HG03432 (cell line): ENCODE measurements around the gene SPINK4.

Source experiments
- ATAC-seq: cut with Tn5 transposase; IDR thresholded peaks from one replicate; pipeline ENCODE4 v1.9.1; 2021; ENCODE audit warnings: mild to moderate bottlenecking, moderate library complexity; ENCODE audit not compliant: unreplicated experiment

The SPINK4 gene

GRCh38 chr9:33239921-33240320, at the start of gene SPINK4:
Gene SPINK4, plus strand, starts transcription at chr9:33240167. Its CDS starts 42 bp downstream, at chr9:33240209.
- no peak for ATAC-seq

DNA sequence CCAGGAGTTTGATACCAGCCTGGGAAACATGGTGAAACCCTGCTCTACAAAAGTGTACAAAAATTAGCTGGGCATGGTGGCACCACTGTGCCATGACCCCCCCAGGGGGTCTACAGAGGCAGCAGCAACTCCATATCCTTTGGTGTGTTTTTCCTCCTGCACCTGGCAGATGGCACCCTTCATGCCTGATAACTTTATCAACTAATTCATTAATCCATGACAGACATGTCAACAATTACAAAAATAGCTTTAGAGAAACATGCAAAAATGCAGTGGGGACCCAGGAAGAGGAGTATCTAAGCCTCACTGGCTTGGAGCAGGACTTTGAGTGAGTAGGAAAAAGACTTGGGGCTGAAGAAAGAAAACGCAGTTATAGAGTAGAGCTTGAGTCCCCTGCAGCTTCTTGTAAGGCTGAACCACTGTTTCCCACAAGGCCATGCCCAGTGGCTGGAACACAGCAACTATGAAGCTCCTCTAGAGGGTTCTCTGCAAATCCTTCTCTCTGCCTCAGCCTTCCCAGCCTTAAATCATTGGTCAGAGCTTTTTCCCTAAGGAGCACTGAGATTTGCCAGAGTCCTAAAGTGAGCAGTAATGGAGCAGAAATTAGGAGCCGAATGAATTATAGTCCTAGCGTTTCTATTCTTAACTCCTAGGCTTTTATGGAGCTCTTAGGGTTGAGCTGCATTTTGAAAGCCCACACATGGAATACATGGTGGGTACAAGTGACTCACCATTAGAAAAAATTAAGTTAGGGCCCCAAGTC, 47.3 kb upstream of the SPINK4 start:
- no peak for ATAC-seq

- no peak for ATAC-seq
These were observed 46.1 kb upstream of the SPINK4 start for GRCh38 chr9:33193818-33194217.

GRCh38 chr9:33196736-33197135, 43.2 kb upstream of the SPINK4 start:
- ATAC-seq, result no peak

GRCh38 chr9:33197279-33198152, 42.5 kb upstream of the SPINK4 start:
- ATAC-seq, result no peak

- ATAC-seq, result no peak
These were observed 41.8 kb upstream of the SPINK4 start for GRCh38 chr9:33198165-33198564.

DNA sequence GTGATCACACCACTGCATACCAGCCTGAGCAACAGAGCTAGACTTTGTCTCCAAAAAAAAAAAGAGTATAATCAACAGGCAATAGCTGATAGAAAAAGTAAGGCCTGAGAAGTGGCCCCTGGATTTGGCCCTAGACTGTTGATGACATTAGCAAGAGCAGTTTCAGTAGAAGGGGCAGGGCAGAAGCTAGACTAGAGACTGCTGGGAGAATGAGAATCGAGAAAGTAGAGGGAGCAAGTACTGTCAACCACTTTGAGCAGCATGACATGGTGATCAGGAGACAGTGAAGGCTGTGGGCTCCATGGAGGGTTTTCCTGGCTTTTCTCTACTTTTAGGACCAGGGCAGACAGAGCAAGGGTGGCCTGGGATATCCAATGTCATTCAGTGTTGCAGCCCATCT, 37.9 kb upstream of the SPINK4 start:
- ATAC-seq, result peak; percentile 66

GRCh38 chr9:33202552-33203201, 37.3 kb upstream of the SPINK4 start:
- ATAC-seq, result peak; percentile 100

GRCh38 chr9:33209394-33209793, 30.6 kb upstream of the SPINK4 start:
- ATAC-seq, result no peak

DNA sequence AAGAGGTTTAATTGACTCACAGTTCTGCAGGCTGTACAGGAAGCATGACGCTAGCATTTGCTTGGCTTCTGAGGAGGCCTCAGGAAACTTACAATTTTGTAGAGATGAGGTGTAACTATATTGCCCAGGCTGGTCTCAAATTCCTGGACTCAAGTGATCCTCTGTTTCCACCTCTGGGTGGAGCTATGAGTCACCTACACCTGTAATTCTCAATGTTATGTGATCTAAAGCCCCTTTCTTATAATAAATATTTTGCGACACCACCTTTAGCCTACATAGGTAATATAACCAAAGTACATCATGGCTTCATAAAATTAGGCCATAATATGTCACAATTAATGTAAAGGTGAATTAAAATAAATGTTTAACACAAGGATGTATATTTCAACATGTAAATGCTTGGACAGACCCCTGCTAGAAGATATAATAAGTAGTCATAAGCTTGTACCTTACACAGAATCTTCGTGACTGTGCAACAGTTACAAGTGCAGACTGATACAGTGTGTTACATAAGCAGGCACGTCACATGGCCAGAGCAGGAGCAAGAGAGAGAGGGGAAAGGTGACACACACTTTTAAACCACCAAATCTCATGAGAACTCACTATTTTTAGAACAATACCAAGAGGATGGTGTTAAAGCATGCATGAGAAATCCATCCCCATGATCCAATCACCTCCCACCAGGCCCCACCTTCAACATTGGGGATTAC, 29.8 kb upstream of the SPINK4 start:
- ATAC-seq, result no peak

GRCh38 chr9:33211695-33212393, 28.1 kb upstream of the SPINK4 start:
- no peak for ATAC-seq

DNA sequence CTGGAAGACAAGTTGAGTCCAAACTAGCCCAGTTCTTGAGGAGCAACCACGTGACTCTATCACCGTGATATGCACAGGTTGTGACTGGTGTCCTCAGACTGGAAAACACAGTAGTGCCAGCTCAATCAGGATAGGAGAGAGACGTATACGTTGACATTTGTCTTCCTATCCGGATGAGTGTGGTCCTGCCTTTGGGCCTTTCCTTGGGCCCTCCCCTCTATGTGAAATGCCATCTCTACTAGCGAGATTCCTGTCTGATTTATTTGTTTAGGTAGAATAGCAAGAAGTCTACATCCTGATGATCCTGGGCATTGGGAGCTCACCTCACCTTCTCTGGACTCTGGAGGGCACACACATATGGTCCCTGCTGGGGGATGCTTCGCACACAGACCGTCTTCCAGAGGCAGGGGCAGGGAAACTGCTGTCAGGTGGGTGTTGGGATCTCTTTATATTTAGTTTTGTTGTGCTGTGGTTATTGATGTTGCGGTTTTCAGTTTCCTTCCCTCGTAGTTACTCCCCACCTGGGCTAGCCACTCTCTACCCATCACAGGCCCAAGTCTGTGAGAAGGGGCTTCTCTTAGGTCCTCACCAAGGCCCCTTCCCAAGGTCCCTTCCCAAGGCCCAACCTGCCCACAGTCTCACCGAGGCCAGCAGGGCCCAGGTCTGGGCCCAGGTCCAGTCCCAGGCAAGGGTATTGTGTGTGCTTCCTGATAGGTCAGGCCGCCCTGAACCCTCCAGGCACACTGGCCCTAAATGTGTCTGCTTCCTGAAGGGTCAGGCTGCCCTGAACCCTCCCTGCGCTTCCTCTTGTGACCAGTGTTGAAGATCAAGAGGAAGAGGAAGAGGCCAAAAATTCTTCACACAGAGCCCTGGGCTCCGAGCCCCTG, 19.0 kb upstream of the SPINK4 start:
- no peak for ATAC-seq

GRCh38 chr9:33221568-33221884, 18.4 kb upstream of the SPINK4 start:
- ATAC-seq, result no peak

DNA sequence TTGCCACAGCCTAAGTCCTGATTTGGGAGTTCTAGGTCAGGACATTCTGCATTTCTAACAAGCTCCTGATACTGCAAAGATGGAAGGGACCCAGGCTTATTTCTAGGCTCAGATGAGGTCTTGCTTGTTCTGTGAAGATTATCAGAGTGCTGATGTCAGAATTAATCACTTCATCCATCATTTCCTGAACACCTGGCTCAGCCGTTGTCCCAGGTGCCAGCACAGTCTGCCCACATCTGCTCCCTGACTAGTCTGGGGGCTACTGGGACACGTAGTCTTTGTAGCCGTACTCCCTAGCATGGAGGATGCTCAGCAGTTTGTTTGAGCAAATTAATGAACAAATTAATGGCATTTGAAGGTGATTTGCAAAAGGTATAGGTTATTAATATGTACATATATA, 17.9 kb upstream of the SPINK4 start:
- ATAC-seq, result no peak

GRCh38 chr9:33223696-33224095, 16.3 kb upstream of the SPINK4 start:
- ATAC-seq, result no peak

GRCh38 chr9:33225319-33226147, 14.4 kb upstream of the SPINK4 start:
- no peak for ATAC-seq

- peak; percentile 67 for ATAC-seq
These were observed 13.0 kb upstream of the SPINK4 start for GRCh38 chr9:33227008-33227398.

GRCh38 chr9:33227741-33228140, 12.2 kb upstream of the SPINK4 start:
- no peak for ATAC-seq

GRCh38 chr9:33228606-33229005, 11.4 kb upstream of the SPINK4 start:
- ATAC-seq, result no peak
